ENCODE measurements around the gene CAST. TPM values are rescaled to one million over a fixed set of nuclear protein-coding genes. Genes with fewer than 3 reads are reported as not detected.

CAST gene
- total and polyA plus RNA-seq, 8 donors, result 54.0 to 458 (median 209) TPM

DNA sequence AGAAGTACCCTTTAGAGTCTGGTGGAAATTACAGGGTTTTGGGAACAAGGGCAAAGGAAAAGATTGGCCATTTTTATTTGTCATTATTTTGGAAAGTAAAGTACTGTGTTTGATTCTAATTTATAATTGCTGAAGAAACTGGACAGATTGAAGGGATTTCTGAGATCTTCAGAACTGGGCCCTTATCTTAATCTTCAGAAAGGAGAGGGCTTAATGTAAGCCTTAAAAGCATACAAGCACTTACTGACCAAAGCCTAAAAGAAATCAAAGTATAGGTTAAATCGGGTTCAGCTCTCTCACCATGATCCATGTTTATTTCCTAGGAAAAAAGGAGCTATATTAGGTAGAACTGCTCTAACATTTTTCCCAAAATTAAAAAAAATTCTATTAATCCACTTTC is 109.9 kb downstream of the CAST start:
- intact Hi-C loops (cut with DNase I; ENCODE audit: low total_unique reads), result no loop called here
- Histone ChIP-seq H3K27me3 (no peaks in the 10 kb centered on the region), H3K9me3 (no peaks in the 10 kb centered on the region), H3K4me3 (no peak overlapping the region), H3K4me1 (peaks cover 0 to 39% (median 10%) of the 10 kb centered on the region in 4 donors), H3K27ac (peak overlapping the region in 1 of 5 donors; percentile 0), H3K36me3 (peaks cover 63 to 100% (median 93%) of the 10 kb centered on the region in 4 donors)
- 57 to 76% (median 61%) methylated on average over 1 of the region's 1 CpG for WGBS, 5 donors
- DNase-seq, result no peak
- TF ChIP-seq POLR2AphosphoS5 (IDR thresholded peaks at IDR 0.05), result no peak
- no peak for TF ChIP-seq POLR2A (IDR thresholded peaks at IDR 0.05)
- TF ChIP-seq EP300 (IDR thresholded peaks at IDR 0.05), result no peak
- TF ChIP-seq, protein P1, sequence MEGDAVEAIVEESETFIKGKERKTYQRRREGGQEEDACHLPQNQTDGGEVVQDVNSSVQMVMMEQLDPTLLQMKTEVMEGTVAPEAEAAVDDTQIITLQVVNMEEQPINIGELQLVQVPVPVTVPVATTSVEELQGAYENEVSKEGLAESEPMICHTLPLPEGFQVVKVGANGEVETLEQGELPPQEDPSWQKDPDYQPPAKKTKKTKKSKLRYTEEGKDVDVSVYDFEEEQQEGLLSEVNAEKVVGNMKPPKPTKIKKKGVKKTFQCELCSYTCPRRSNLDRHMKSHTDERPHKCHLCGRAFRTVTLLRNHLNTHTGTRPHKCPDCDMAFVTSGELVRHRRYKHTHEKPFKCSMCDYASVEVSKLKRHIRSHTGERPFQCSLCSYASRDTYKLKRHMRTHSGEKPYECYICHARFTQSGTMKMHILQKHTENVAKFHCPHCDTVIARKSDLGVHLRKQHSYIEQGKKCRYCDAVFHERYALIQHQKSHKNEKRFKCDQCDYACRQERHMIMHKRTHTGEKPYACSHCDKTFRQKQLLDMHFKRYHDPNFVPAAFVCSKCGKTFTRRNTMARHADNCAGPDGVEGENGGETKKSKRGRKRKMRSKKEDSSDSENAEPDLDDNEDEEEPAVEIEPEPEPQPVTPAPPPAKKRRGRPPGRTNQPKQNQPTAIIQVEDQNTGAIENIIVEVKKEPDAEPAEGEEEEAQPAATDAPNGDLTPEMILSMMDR (IDR thresholded peaks at IDR 0.05), result no peak

DNA sequence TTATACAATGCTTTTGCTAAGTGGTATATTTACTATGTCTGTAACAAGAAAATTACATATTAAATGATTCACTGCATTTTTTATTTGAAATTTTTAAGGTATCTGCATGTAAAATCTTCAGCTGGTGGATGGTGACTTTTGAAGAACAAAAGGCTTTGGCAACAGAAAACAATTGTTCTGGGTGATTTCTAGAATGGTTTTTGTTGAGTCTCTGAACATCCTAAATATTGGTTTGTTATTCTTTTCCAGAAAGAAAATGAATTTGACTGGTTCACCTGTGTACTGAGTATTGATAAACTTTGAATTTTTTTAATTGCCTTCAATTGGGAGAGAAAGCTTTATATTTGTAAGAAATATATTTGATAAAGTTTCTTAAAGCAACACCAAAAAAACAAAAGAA is 110.4 kb downstream of the CAST start:
- no peak for DNase-seq
- peaks cover 0 to 43% (median 11%) of the 10 kb centered on the region in 4 donors for H3K4me1 ChIP-seq
- no peaks in the 10 kb centered on the region for H3K27me3 ChIP-seq
- H3K9me3 ChIP-seq, result no peaks in the 10 kb centered on the region
- TF ChIP-seq EP300 (IDR thresholded peaks at IDR 0.05) (no peak), POLR2A (IDR thresholded peaks at IDR 0.05) (no peak)
- no peak overlapping the region for H3K27ac ChIP-seq
- no peak overlapping the region for H3K4me3 ChIP-seq
- intact Hi-C loops (cut with DNase I; ENCODE audit: low total_unique reads), result no loop called here
- peaks cover 59 to 100% (median 91%) of the 10 kb centered on the region in 4 donors for H3K36me3 ChIP-seq

DNA sequence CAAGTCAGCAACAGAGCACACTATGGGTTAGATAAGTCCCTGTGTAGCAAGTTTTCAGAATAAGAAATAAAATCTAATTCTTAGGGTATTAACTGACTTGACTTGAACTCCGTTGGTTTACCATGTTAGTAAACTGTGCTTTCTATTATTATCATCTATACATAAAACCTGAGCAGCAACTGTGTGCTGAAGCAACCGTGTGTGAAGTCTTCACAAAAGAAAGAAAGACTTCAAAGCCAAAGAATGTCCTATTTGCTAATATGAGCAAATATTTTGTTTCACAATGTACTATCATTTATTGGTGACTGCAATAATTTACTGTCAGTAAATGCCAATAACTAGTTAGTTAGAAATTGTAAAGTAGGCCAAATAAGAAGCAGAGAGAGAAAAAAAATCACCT is 112.9 kb downstream of the CAST start:
- 52 to 77% (median 58%) methylated on average over 2 of the region's 2 CpGs for WGBS, 5 donors
- peaks cover 0 to 53% (median 14%) of the 10 kb centered on the region in 4 donors for H3K4me1 ChIP-seq
- H3K36me3 ChIP-seq, result peaks cover 41 to 100% (median 91%) of the 10 kb centered on the region in 4 donors

DNA sequence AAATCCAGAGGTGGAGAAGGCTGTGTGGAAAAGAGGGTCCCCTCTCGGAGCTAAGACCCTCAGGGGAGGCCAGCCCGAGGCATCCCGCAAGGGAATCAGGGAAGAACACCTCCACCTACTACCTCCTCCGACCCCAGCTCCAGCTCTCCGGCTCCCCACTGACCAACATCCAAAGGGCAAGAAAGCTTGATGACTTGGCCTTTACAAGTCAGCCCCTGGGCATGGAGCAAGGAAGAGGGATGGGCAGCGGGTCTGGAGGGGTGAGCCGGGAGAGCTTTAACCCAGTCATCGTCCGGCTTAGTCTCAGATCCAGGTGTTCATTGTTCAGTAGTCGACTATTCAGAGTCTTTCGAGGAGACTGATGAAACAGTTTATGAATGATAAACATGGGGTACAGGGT is 113.5 kb downstream of the CAST start:
- Histone ChIP-seq H3K27me3 (no peaks in the 10 kb centered on the region), H3K4me1 (peaks cover 0 to 56% (median 19%) of the 10 kb centered on the region in 4 donors), H3K36me3 (peaks cover 38 to 100% (median 91%) of the 10 kb centered on the region in 4 donors), H3K27ac (peak overlapping the region in 1 of 5 donors; percentile 60), H3K4me3 (no peak overlapping the region), H3K9me3 (no peaks in the 10 kb centered on the region)
- intact Hi-C loops (cut with DNase I; ENCODE audit: low total_unique reads), result no loop called here
- TF ChIP-seq, protein P1 (IDR thresholded peaks at IDR 0.05), result no peak
- TF ChIP-seq POLR2A (IDR thresholded peaks at IDR 0.05), result no peak
- TF ChIP-seq POLR2AphosphoS5 (IDR thresholded peaks at IDR 0.05), result no peak
- TF ChIP-seq EP300 (IDR thresholded peaks at IDR 0.05), result no peak
- 88 to 96% (median 96%) methylated on average over 11 of the region's 11 CpGs for WGBS, 5 donors
- DNase-seq, result no peak

More for the DNA sequence above, 112.9 kb downstream of the CAST start:
- intact Hi-C loops (cut with DNase I; ENCODE audit: low total_unique reads), result no loop called here
- H3K4me3 ChIP-seq, result no peak overlapping the region
- H3K9me3 ChIP-seq, result no peaks in the 10 kb centered on the region
- DNase-seq, result no peak
- no peaks in the 10 kb centered on the region for H3K27me3 ChIP-seq
- TF ChIP-seq, protein P1 (IDR thresholded peaks at IDR 0.05), result no peak
- TF ChIP-seq POLR2A (IDR thresholded peaks at IDR 0.05), result no peak
- no peak for TF ChIP-seq POLR2AphosphoS5 (IDR thresholded peaks at IDR 0.05)
- no peak for TF ChIP-seq EP300 (IDR thresholded peaks at IDR 0.05)
- no peak overlapping the region for H3K27ac ChIP-seq

DNA sequence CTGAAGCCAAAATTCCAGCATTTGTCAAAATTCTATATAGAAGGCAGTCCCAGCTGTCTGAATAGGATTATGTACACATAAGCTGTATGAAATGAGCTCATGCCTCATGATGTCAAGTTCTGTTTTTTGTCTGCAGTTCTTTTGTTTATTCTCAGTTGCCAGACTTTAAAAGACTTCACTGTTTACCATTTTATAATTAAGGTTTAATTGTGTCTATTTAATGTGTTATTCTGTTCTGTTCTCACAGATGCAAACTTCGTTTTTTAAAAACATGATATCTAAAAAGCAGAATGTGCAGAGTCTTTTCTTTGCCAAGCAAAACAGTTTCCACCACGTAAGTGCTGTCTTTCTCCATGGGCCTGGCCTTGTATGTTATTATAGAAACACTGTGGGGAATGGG is 114.4 kb downstream of the CAST start:
- peak in 1 of 2 donors; percentile 61 for DNase-seq
- TF ChIP-seq, protein P1 (IDR thresholded peaks at IDR 0.05), result no peak
- TF ChIP-seq POLR2AphosphoS5 (IDR thresholded peaks at IDR 0.05), result peak in 1 of 3 donors; percentile 6
- H3K36me3 ChIP-seq, result peaks cover 39 to 100% (median 87%) of the 10 kb centered on the region in 4 donors
- intact Hi-C loops (cut with DNase I; ENCODE audit: low total_unique reads), result no loop called here
- H3K9me3 ChIP-seq, result no peaks in the 10 kb centered on the region
- peaks cover 0 to 57% (median 23%) of the 10 kb centered on the region in 4 donors for H3K4me1 ChIP-seq
- H3K4me3 ChIP-seq, result no peak overlapping the region
- H3K27ac ChIP-seq, result peak overlapping the region in 1 of 5 donors; percentile 60
- H3K27me3 ChIP-seq, result no peaks in the 10 kb centered on the region
- WGBS, 5 donors, result 17 to 44% (median 33%) methylated on average over 2 of the region's 2 CpGs

Measured in stomach (tissue), 9 donors.